ENCODE measurements around the gene TRAM2.

GRCh38 chr6:52499681-52500236 lies 77.1 kb downstream of the TRAM2 start:
- TF ChIP-seq CTCF (IDR thresholded peaks at IDR 0.05; ENCODE audit: insufficient read depth, low read length, poor library complexity, severe bottlenecking), result peak; percentile 17
- TF ChIP-seq EZH2phosphoT487 (conservative IDR thresholded peaks at IDR 0.05; ENCODE audit: low read length), result no peak
